Measurements from ENCODE around the gene SLC45A1. TPM values are rescaled to one million over a fixed set of nuclear protein-coding genes. Genes with fewer than 3 reads are reported as not detected.
"Not testable (repeated sequence)": the region's sequence is repeated elsewhere in the genome, so short reads cannot be mapped to it uniquely, and the experiment has no call there.

Gene SLC45A1
- total RNA-seq (2014; rRNA removed; shearing (Covaris generic)): not detected in 2 replicates

GRCh38 chr1:8317647-8318381 is at the start of gene SLC45A1:
Gene SLC45A1, plus strand, starts transcription at chr1:8318114. Its CDS starts 6,216 bp downstream, at chr1:8324330.
- peak; percentile 32 for DNase-seq (ENCODE audit: low spot score)

GRCh38 chr1:8273036-8273435 is 44.9 kb upstream of the SLC45A1 start:
- no peak for DNase-seq (ENCODE audit: low spot score)

GRCh38 chr1:8274352-8274751 is 43.6 kb upstream of the SLC45A1 start:
- peak; percentile 29 for DNase-seq (ENCODE audit: low spot score)

- no peak for DNase-seq (ENCODE audit: low spot score)
Observed at GRCh38 chr1:8276173-8276914, 41.6 kb upstream of the SLC45A1 start.

- DNase-seq (ENCODE audit: low spot score): no peak
Observed at GRCh38 chr1:8276932-8277331, 41.0 kb upstream of the SLC45A1 start.

GRCh38 chr1:8278677-8279076 is 39.2 kb upstream of the SLC45A1 start:
- DNase-seq (ENCODE audit: low spot score): not testable (repeated sequence)

GRCh38 chr1:8281843-8282509 is 35.9 kb upstream of the SLC45A1 start:
- peak; percentile 50 for DNase-seq (ENCODE audit: low spot score)

GRCh38 chr1:8283058-8283884 is 34.6 kb upstream of the SLC45A1 start:
- no peak for DNase-seq (ENCODE audit: low spot score)

- DNase-seq (ENCODE audit: low spot score): no peak
Observed at GRCh38 chr1:8284127-8284526, 33.8 kb upstream of the SLC45A1 start.

- DNase-seq (ENCODE audit: low spot score): peak; percentile 75
Observed at GRCh38 chr1:8285103-8285502, 32.8 kb upstream of the SLC45A1 start.

GRCh38 chr1:8285965-8286364 is 31.9 kb upstream of the SLC45A1 start:
- no peak for DNase-seq (ENCODE audit: low spot score)

- peak; percentile 45 for DNase-seq (ENCODE audit: low spot score)
Observed at GRCh38 chr1:8293118-8293517, 24.8 kb upstream of the SLC45A1 start.

GRCh38 chr1:8293641-8294169 is 24.2 kb upstream of the SLC45A1 start:
- DNase-seq (ENCODE audit: low spot score): no peak

- no peak for DNase-seq (ENCODE audit: low spot score)
Observed at GRCh38 chr1:8294170-8294697, 23.7 kb upstream of the SLC45A1 start.

GRCh38 chr1:8297245-8297644 is 20.7 kb upstream of the SLC45A1 start:
- no peak for DNase-seq (ENCODE audit: low spot score)

GRCh38 chr1:8299963-8300362 is 18.0 kb upstream of the SLC45A1 start:
- DNase-seq (ENCODE audit: low spot score): no peak

GRCh38 chr1:8302081-8302956 is 15.6 kb upstream of the SLC45A1 start:
- DNase-seq (ENCODE audit: low spot score): no peak

GRCh38 chr1:8303141-8303540 is 14.8 kb upstream of the SLC45A1 start:
- DNase-seq (ENCODE audit: low spot score): no peak

- no peak for DNase-seq (ENCODE audit: low spot score)
Observed at GRCh38 chr1:8303876-8304275, 14.0 kb upstream of the SLC45A1 start.

GRCh38 chr1:8307628-8308027 is 10.3 kb upstream of the SLC45A1 start:
- no peak for DNase-seq (ENCODE audit: low spot score)

Data from HT-29 (cell line).